ENCODE results near the gene AFMID.
"Not testable (repeated sequence)": the region's sequence is repeated elsewhere in the genome, so short reads cannot be mapped to it uniquely, and the experiment has no call there.

The AFMID gene

GRCh38 chr17:78250891-78251772 lies 64.0 kb downstream of the AFMID start:
- Histone ChIP-seq H3K36me3 (ENCODE audit: control insufficient read depth, insufficient read depth, low read length) (no peaks in the 10 kb centered on the region), H3K4me3 (ENCODE audit: low read depth, low read length) (no peak overlapping the region), H3K9ac (ENCODE audit: low read depth, low read length) (no peak overlapping the region)

GRCh38 chr17:78251773-78252103 lies 64.6 kb downstream of the AFMID start:
- peaks cover 10% of the 10 kb centered on the region for H3K4me1 ChIP-seq (ENCODE audit: control insufficient read depth, insufficient read depth, low read length)

More at GRCh38 chr17:78250891-78251772, 64.0 kb downstream of the AFMID start:
- H3K9me3 ChIP-seq (ENCODE audit: control insufficient read depth, insufficient read depth, low read length) = no peaks in the 10 kb centered on the region
- H3K27me3 ChIP-seq (ENCODE audit: control insufficient read depth, insufficient read depth, low read length) = no peaks in the 10 kb centered on the region
- H3K4me1 ChIP-seq (ENCODE audit: control insufficient read depth, insufficient read depth, low read length) = peaks cover 7% of the 10 kb centered on the region

GRCh38 chr17:78252111-78252634 lies 65.0 kb downstream of the AFMID start:
- Histone ChIP-seq H3K4me1 (ENCODE audit: control insufficient read depth, insufficient read depth, low read length) (peaks cover 10% of the 10 kb centered on the region), H3K36me3 (ENCODE audit: control insufficient read depth, insufficient read depth, low read length) (no peaks in the 10 kb centered on the region), H3K4me3 (ENCODE audit: low read depth, low read length) (no peak overlapping the region), H3K9me3 (ENCODE audit: control insufficient read depth, insufficient read depth, low read length) (no peaks in the 10 kb centered on the region), H3K9ac (ENCODE audit: low read depth, low read length) (no peak overlapping the region), H3K27me3 (ENCODE audit: control insufficient read depth, insufficient read depth, low read length) (no peaks in the 10 kb centered on the region)

More at GRCh38 chr17:78251773-78252103, 64.6 kb downstream of the AFMID start:
- no peak overlapping the region for H3K9ac ChIP-seq (ENCODE audit: low read depth, low read length)
- H3K4me3 ChIP-seq (ENCODE audit: low read depth, low read length) = no peak overlapping the region
- H3K9me3 ChIP-seq (ENCODE audit: control insufficient read depth, insufficient read depth, low read length) = no peaks in the 10 kb centered on the region
- H3K36me3 ChIP-seq (ENCODE audit: control insufficient read depth, insufficient read depth, low read length) = no peaks in the 10 kb centered on the region
- H3K27me3 ChIP-seq (ENCODE audit: control insufficient read depth, insufficient read depth, low read length) = no peaks in the 10 kb centered on the region

GRCh38 chr17:78252701-78253635 lies 65.8 kb downstream of the AFMID start:
- no peak overlapping the region for H3K4me3 ChIP-seq (ENCODE audit: low read depth, low read length)
- H3K27me3 ChIP-seq (ENCODE audit: control insufficient read depth, insufficient read depth, low read length) = no peaks in the 10 kb centered on the region
- H3K4me1 ChIP-seq (ENCODE audit: control insufficient read depth, insufficient read depth, low read length) = peaks cover 10% of the 10 kb centered on the region
- no peaks in the 10 kb centered on the region for H3K36me3 ChIP-seq (ENCODE audit: control insufficient read depth, insufficient read depth, low read length)
- no peak overlapping the region for H3K9ac ChIP-seq (ENCODE audit: low read depth, low read length)
- no peaks in the 10 kb centered on the region for H3K9me3 ChIP-seq (ENCODE audit: control insufficient read depth, insufficient read depth, low read length)

GRCh38 chr17:78253636-78253945 lies 66.4 kb downstream of the AFMID start:
- not testable (repeated sequence) for H3K9me3 ChIP-seq (ENCODE audit: control insufficient read depth, insufficient read depth, low read length); H3K9ac ChIP-seq (ENCODE audit: low read depth, low read length); H3K36me3 ChIP-seq (ENCODE audit: control insufficient read depth, insufficient read depth, low read length); H3K27me3 ChIP-seq (ENCODE audit: control insufficient read depth, insufficient read depth, low read length)
- Histone ChIP-seq H3K4me1 (ENCODE audit: control insufficient read depth, insufficient read depth, low read length) (peaks cover 10% of the 10 kb centered on the region), H3K4me3 (ENCODE audit: low read depth, low read length) (peak overlapping the region; percentile 62)

GRCh38 chr17:78253946-78254672 lies 66.9 kb downstream of the AFMID start:
- Histone ChIP-seq H3K4me3 (ENCODE audit: low read depth, low read length) (peak overlapping the region; percentile 62), H3K9ac (ENCODE audit: low read depth, low read length) (peak overlapping the region; percentile 62), H3K9me3 (ENCODE audit: control insufficient read depth, insufficient read depth, low read length) (no peaks in the 10 kb centered on the region), H3K27me3 (ENCODE audit: control insufficient read depth, insufficient read depth, low read length) (no peaks in the 10 kb centered on the region), H3K36me3 (ENCODE audit: control insufficient read depth, insufficient read depth, low read length) (no peaks in the 10 kb centered on the region), H3K4me1 (ENCODE audit: control insufficient read depth, insufficient read depth, low read length) (peaks cover 10% of the 10 kb centered on the region)

- H3K4me1 ChIP-seq (ENCODE audit: control insufficient read depth, insufficient read depth, low read length) = peaks cover 10% of the 10 kb centered on the region
- H3K36me3 ChIP-seq (ENCODE audit: control insufficient read depth, insufficient read depth, low read length) = no peaks in the 10 kb centered on the region
- H3K9ac ChIP-seq (ENCODE audit: low read depth, low read length) = no peak overlapping the region
- H3K9me3 ChIP-seq (ENCODE audit: control insufficient read depth, insufficient read depth, low read length) = no peaks in the 10 kb centered on the region
- H3K4me3 ChIP-seq (ENCODE audit: low read depth, low read length) = no peak overlapping the region
- H3K27me3 ChIP-seq (ENCODE audit: control insufficient read depth, insufficient read depth, low read length) = no peaks in the 10 kb centered on the region
Measured at GRCh38 chr17:78255029-78255656, 68.0 kb downstream of the AFMID start.

GRCh38 chr17:78255953-78256706 lies 69.0 kb downstream of the AFMID start:
- Histone ChIP-seq H3K9me3 (ENCODE audit: control insufficient read depth, insufficient read depth, low read length) (no peaks in the 10 kb centered on the region), H3K9ac (ENCODE audit: low read depth, low read length) (no peak overlapping the region), H3K4me1 (ENCODE audit: control insufficient read depth, insufficient read depth, low read length) (peaks cover 8% of the 10 kb centered on the region), H3K4me3 (ENCODE audit: low read depth, low read length) (no peak overlapping the region), H3K27me3 (ENCODE audit: control insufficient read depth, insufficient read depth, low read length) (no peaks in the 10 kb centered on the region), H3K36me3 (ENCODE audit: control insufficient read depth, insufficient read depth, low read length) (no peaks in the 10 kb centered on the region)

GRCh38 chr17:78256707-78257591 lies 69.8 kb downstream of the AFMID start:
- Histone ChIP-seq H3K27me3 (ENCODE audit: control insufficient read depth, insufficient read depth, low read length) (no peaks in the 10 kb centered on the region), H3K9me3 (ENCODE audit: control insufficient read depth, insufficient read depth, low read length) (no peaks in the 10 kb centered on the region), H3K4me1 (ENCODE audit: control insufficient read depth, insufficient read depth, low read length) (peaks cover 8% of the 10 kb centered on the region), H3K36me3 (ENCODE audit: control insufficient read depth, insufficient read depth, low read length) (no peaks in the 10 kb centered on the region), H3K9ac (ENCODE audit: low read depth, low read length) (no peak overlapping the region), H3K4me3 (ENCODE audit: low read depth, low read length) (no peak overlapping the region)

All from iPS-15b (cell line).